ENCODE data around the gene FNBP1L. TPM values are rescaled to one million over a fixed set of nuclear protein-coding genes. Genes with fewer than 3 reads are reported as not detected.
A peak's percentile ranks its signal among the peaks of the same experiment; 100 is the strongest.

The FNBP1L gene
- polyA plus RNA-seq, 1 of the 3 experiments (the other 2 are of a cell fraction), result 16.5 TPM

DNA sequence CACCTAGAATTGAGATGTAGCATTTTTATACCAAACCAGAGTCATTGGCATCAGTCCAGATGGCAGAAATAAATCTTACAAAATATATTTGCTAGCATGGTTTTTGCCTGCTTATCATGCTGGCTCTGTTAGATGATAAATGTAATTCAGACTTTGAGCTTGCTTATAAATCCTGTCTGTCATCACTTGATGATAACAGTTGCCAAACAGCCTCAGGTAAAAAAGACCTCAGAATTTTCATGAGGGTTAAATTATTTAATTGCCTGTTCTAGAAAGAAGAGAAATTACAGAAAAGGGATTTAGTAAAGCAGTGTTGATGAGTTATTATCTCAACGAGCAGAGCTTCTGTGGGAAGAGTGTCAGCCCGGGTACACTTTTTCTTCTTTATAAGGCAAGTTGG, 83.3 kb downstream of the FNBP1L start:
- Histone ChIP-seq H3K9me2 (0 out of 2 replicates have a peak, but pooled peaks cover 3% of the 10 kb centered on the region), H4K20me1 (ENCODE audit: insufficient read depth) (no peaks in the 10 kb centered on the region), H3K27me3 (ENCODE audit: insufficient read depth) (no peaks in the 10 kb centered on the region), H3K9ac (no peak overlapping the region), H3K4me3 (ENCODE audit: low read depth in 2 of 2, low read length in 1 of 2) (no peak overlapping the region), H3K27ac (ENCODE audit: low read depth in 2 of 2, low read length in 1 of 2) (peak overlapping the region in 1 of 2 experiments; percentile 22; a peak in 2 of 4 replicates), H3K9me3 (no peaks in the 10 kb centered on the region), H3K79me2 (ENCODE audit: insufficient read depth) (peaks cover 9% of the 10 kb centered on the region; the same call in 1 of the 2 replicates), H3K36me3 (replicated peaks in 1 of 2; ENCODE audit: control insufficient read depth in 1 of 2, insufficient read depth in 2 of 2, low read length in 1 of 2) (peaks cover 57 to 70% of the 10 kb centered on the region in 2 experiments), H2AFZ (ENCODE audit: low read depth) (no peak overlapping the region), H3F3A (replicated peaks; ENCODE audit: insufficient read depth) (peaks cover 9% of the 10 kb centered on the region), H3K4me2 (no peak overlapping the region), H3K4me1 (ENCODE audit: control insufficient read depth in 1 of 2, insufficient read depth in 2 of 2, low read depth in 1 of 2, low read length in 1 of 2) (peaks cover 0 to 10% of the 10 kb centered on the region in 2 experiments; a peak in 2 of 4 replicates)
- TF ChIP-seq MXI1 (IDR thresholded peaks at IDR 0.05; ENCODE audit: low read depth, low read length) (no peak), FOXJ3 (CRISPR knock-in tag; IDR thresholded peaks at IDR 0.05) (0 out of 2 replicates have a peak, but pooled peaks have one; percentile 36), EP300 (IDR thresholded peaks at IDR 0.05; ENCODE audit: borderline replicate concordance in 1 of 2, low read depth in 1 of 2, low read length in 1 of 2) (peak in 1 of 2 experiments; percentile 83; a peak in 2 of 4 replicates), RCOR1 (IDR thresholded peaks at IDR 0.05; ENCODE audit: low read length) (peak; percentile 71), RAD21 (IDR thresholded peaks at IDR 0.05; ENCODE audit: low read length) (no peak), RFX5 (IDR thresholded peaks at IDR 0.05; ENCODE audit: low read length) (no peak), SIN3A (IDR thresholded peaks at IDR 0.05; ENCODE audit: borderline replicate concordance, low read depth, low read length) (no peak), NFIC (IDR thresholded peaks at IDR 0.05; ENCODE audit: borderline replicate concordance) (no peak), GATA2 (CRISPR knock-in tag; IDR thresholded peaks at IDR 0.05) (peak; percentile 87), CHD2 (IDR thresholded peaks at IDR 0.05; ENCODE audit: low read length, partially characterized antibody) (peak; percentile 61)
- TF ChIP-seq, protein P1, sequence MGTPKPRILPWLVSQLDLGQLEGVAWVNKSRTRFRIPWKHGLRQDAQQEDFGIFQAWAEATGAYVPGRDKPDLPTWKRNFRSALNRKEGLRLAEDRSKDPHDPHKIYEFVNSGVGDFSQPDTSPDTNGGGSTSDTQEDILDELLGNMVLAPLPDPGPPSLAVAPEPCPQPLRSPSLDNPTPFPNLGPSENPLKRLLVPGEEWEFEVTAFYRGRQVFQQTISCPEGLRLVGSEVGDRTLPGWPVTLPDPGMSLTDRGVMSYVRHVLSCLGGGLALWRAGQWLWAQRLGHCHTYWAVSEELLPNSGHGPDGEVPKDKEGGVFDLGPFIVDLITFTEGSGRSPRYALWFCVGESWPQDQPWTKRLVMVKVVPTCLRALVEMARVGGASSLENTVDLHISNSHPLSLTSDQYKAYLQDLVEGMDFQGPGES (IDR thresholded peaks at IDR 0.05; ENCODE audit: low read depth, low read length), result no peak
- TF ChIP-seq, protein P2, sequence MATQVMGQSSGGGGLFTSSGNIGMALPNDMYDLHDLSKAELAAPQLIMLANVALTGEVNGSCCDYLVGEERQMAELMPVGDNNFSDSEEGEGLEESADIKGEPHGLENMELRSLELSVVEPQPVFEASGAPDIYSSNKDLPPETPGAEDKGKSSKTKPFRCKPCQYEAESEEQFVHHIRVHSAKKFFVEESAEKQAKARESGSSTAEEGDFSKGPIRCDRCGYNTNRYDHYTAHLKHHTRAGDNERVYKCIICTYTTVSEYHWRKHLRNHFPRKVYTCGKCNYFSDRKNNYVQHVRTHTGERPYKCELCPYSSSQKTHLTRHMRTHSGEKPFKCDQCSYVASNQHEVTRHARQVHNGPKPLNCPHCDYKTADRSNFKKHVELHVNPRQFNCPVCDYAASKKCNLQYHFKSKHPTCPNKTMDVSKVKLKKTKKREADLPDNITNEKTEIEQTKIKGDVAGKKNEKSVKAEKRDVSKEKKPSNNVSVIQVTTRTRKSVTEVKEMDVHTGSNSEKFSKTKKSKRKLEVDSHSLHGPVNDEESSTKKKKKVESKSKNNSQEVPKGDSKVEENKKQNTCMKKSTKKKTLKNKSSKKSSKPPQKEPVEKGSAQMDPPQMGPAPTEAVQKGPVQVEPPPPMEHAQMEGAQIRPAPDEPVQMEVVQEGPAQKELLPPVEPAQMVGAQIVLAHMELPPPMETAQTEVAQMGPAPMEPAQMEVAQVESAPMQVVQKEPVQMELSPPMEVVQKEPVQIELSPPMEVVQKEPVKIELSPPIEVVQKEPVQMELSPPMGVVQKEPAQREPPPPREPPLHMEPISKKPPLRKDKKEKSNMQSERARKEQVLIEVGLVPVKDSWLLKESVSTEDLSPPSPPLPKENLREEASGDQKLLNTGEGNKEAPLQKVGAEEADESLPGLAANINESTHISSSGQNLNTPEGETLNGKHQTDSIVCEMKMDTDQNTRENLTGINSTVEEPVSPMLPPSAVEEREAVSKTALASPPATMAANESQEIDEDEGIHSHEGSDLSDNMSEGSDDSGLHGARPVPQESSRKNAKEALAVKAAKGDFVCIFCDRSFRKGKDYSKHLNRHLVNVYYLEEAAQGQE (IDR thresholded peaks at IDR 0.05; ENCODE audit: low read depth, low read length), result no peak
- TF ChIP-seq, protein P3, sequence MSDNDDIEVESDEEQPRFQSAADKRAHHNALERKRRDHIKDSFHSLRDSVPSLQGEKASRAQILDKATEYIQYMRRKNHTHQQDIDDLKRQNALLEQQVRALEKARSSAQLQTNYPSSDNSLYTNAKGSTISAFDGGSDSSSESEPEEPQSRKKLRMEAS (IDR thresholded peaks at IDR 0.05; ENCODE audit: low read depth), result no peak
- TF ChIP-seq, protein P4, sequence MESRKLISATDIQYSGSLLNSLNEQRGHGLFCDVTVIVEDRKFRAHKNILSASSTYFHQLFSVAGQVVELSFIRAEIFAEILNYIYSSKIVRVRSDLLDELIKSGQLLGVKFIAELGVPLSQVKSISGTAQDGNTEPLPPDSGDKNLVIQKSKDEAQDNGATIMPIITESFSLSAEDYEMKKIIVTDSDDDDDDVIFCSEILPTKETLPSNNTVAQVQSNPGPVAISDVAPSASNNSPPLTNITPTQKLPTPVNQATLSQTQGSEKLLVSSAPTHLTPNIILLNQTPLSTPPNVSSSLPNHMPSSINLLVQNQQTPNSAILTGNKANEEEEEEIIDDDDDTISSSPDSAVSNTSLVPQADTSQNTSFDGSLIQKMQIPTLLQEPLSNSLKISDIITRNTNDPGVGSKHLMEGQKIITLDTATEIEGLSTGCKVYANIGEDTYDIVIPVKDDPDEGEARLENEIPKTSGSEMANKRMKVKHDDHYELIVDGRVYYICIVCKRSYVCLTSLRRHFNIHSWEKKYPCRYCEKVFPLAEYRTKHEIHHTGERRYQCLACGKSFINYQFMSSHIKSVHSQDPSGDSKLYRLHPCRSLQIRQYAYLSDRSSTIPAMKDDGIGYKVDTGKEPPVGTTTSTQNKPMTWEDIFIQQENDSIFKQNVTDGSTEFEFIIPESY (IDR thresholded peaks at IDR 0.05; ENCODE audit: borderline replicate concordance, low read depth), result no peak
- DNase-seq, result peak; percentile 33
- WGBS (ENCODE audit: low lambda C conversion rate), result 67% methylated on average over 2 of the region's 2 CpGs
- POLR2A ChIA-PET, result no interaction called here
- CTCF ChIA-PET, result interaction anchor here (1.8 kb wide), 1 partner anchor 21 kb away, joined by 4 read pairs; no protein-coding TSS in a partner anchor

All from SK-N-SH (cell line).